H1 (cell line): Measurements from ENCODE around the gene RNASE7. TPM values are rescaled to one million over a fixed set of nuclear protein-coding genes. Genes with fewer than 3 reads are reported as not detected.

Experiments
- CTCF ChIA-PET: fragments of 300-600 bp; sonication (Branson Sonifier 250); formaldehyde crosslinking; loops from one replicate; lab custom pipeline; 2021; ENCODE audit not compliant: partially characterized antibody; lab: Charles Lee
- POLR2A ChIA-PET: fragments of 300-600 bp; sonication (Branson Sonifier 250); formaldehyde crosslinking; loops from one replicate; lab custom pipeline; 2021; ENCODE audit warnings: inconsistent platforms; ENCODE audit not compliant: partially characterized antibody; lab: Charles Lee
- DNase-seq, 2 experiments: peaks; one replicate each; pipeline versions ENCODE4 v3.0.0 to v3.0.0-alpha.2; 2010 to 2022; ENCODE audit warnings: low spot score in 2 of 2, low read depth in 1 of 2, mixed read lengths in 1 of 2
- FAIRE-seq: peaks from 2 replicates; lab custom pipeline; 2011; peaks lifted over from hg19 to GRCh38; lab: Jason Lieb, UNC
- H2AFZ ChIP-seq: 2 replicates; pipeline ENCODE4 v1.8.1; 2012; ENCODE audit warnings: low read length, inconsistent platforms
- H2AK5ac ChIP-seq: 2 replicates; pipeline ENCODE4 v1.6.1; 2013; ENCODE audit warnings: low read depth, low read length
- H2BK120ac ChIP-seq: replicated peaks from 2 replicates; pipeline ENCODE3; 2013; ENCODE audit warnings: low read depth, low read length, inconsistent platforms
- H2BK12ac ChIP-seq: 2 replicates; pipeline ENCODE4 v1.6.1; 2013; ENCODE audit warnings: low read depth, low read length
- H2BK15ac ChIP-seq: 2 replicates; pipeline ENCODE4 v1.6.1; 2013; ENCODE audit warnings: low read length
- H2BK20ac ChIP-seq: 2 replicates; pipeline ENCODE4 v1.6.1; 2013; ENCODE audit warnings: low read length
- H2BK5ac ChIP-seq: 2 replicates; pipeline ENCODE4 v1.6.1; 2013; ENCODE audit warnings: low read depth, low read length
- H3K14ac ChIP-seq: 2 replicates; pipeline ENCODE4 v1.6.1; 2013; ENCODE audit warnings: inconsistent platforms; ENCODE audit not compliant: insufficient read length
- H3K18ac ChIP-seq: 2 replicates; pipeline ENCODE4 v1.6.1; 2013; ENCODE audit warnings: low read length; ENCODE audit errors: extremely low read depth
- H3K23ac ChIP-seq: 2 replicates; pipeline ENCODE4 v1.6.1; 2013; ENCODE audit warnings: inconsistent platforms; ENCODE audit not compliant: insufficient read length
- H3K23me2 ChIP-seq: 2 replicates; pipeline ENCODE4 v1.6.1; 2013; ENCODE audit warnings: low read depth, low read length
- H3K27ac ChIP-seq: 2 replicates; pipeline ENCODE4 v1.6.1; 2011; ENCODE audit warnings: low read depth, low read length, inconsistent platforms
- H3K27me3 ChIP-seq, 4 experiments: replicated peaks in 1 of 4; 1 replicate in 1 of 4; 2 replicates in 3 of 4; pipeline versions ENCODE4 v1.6.1 to v1.8.1; 2011 to 2013; ENCODE audit warnings: low read length in 3 of 4, mild to moderate bottlenecking in 3 of 4, inconsistent platforms in 2 of 4, mixed read lengths in 2 of 4, moderate library complexity in 1 of 4; ENCODE audit not compliant: control insufficient read depth in 3 of 4, insufficient read depth in 3 of 4; ENCODE audit errors: extremely low read depth in 1 of 4
- H3K36me3 ChIP-seq, 4 experiments: 2 replicates each; pipeline versions ENCODE4 v1.6.1 to v1.8.1; 2011 to 2013; ENCODE audit warnings: mild to moderate bottlenecking in 4 of 4, low read length in 3 of 4, moderate library complexity in 2 of 4, control low read depth in 1 of 4, inconsistent platforms in 1 of 4; ENCODE audit not compliant: insufficient read depth in 4 of 4, control insufficient read depth in 2 of 4
- H3K4ac ChIP-seq: replicated peaks from 2 replicates; pipeline ENCODE3; 2013; ENCODE audit warnings: low read length, low read depth, mixed read lengths, inconsistent platforms; ENCODE audit not compliant: insufficient read length
- H3K4me1 ChIP-seq, 4 experiments: replicated peaks in 1 of 4; 1 replicate in 1 of 4; 2 replicates in 3 of 4; pipeline versions ENCODE4 v1.6.1 to v1.8.1; 2011 to 2013; ENCODE audit warnings: low read length in 3 of 4, inconsistent platforms in 2 of 4, mixed read lengths in 1 of 4; ENCODE audit not compliant: insufficient read depth in 4 of 4, control insufficient read depth in 3 of 4
- H3K4me2 ChIP-seq, 2 experiments: 2 replicates each; pipeline versions ENCODE4 v1.6.1 to v1.8.1; 2011 to 2013; ENCODE audit warnings: low read depth in 2 of 2, low read length in 2 of 2, control low read depth in 1 of 2, inconsistent platforms in 1 of 2, mild to moderate bottlenecking in 1 of 2; ENCODE audit not compliant: insufficient read depth in 1 of 2
- H3K4me3 ChIP-seq, 4 experiments: fragments of 200-600, 300-600 bp in 1 of 4; sonication (generic), shearing (Covaris generic), sonication (Bioruptor Twin) in 1 of 4; 2 replicates each; pipeline versions ENCODE4 v1.5.1 to v1.8.1; 2011 to 2016; ENCODE audit warnings: low read length in 4 of 4, low read depth in 3 of 4, control low read depth in 2 of 4, inconsistent platforms in 2 of 4, mild to moderate bottlenecking in 2 of 4, mixed read lengths in 1 of 4, moderate library complexity in 1 of 4; ENCODE audit not compliant: insufficient read depth in 2 of 4; ENCODE audit errors: extremely low read depth in 1 of 4
- H3K56ac ChIP-seq: replicated peaks from 2 replicates; pipeline ENCODE3; 2013; ENCODE audit warnings: low read depth, mild to moderate bottlenecking, mixed read lengths, low read length, inconsistent platforms; ENCODE audit not compliant: insufficient read length
- H3K79me1 ChIP-seq: 2 replicates; pipeline ENCODE4 v1.6.1; 2013; ENCODE audit warnings: low read depth, low read length, control low read depth
- H3K79me2 ChIP-seq, 2 experiments: 2 replicates each; pipeline versions ENCODE4 v1.6.1 to v1.8.1; 2012 to 2013; ENCODE audit warnings: low read length in 2 of 2, mild to moderate bottlenecking in 2 of 2, inconsistent platforms in 1 of 2; ENCODE audit not compliant: insufficient read depth in 2 of 2, control insufficient read depth in 1 of 2
- H3K9ac ChIP-seq, 4 experiments: replicated peaks in 1 of 4; 1 replicate in 1 of 4; 2 replicates in 3 of 4; pipeline versions ENCODE4 v1.6.1 to v1.8.1; 2011 to 2013; ENCODE audit warnings: low read depth in 3 of 4, low read length in 3 of 4, control low read depth in 2 of 4, mild to moderate bottlenecking in 2 of 4, moderate library complexity in 2 of 4, inconsistent platforms in 1 of 4; ENCODE audit errors: extremely low read depth in 1 of 4
- H3K9me3 ChIP-seq, 2 experiments: 2 replicates each; pipeline versions ENCODE4 v1.6.1 to v1.8.1; 2012 to 2013; ENCODE audit warnings: mild to moderate bottlenecking in 2 of 2, moderate library complexity in 2 of 2, control low read depth in 1 of 2, inconsistent platforms in 1 of 2, low read depth in 1 of 2, low read length in 1 of 2, mixed read lengths in 1 of 2; ENCODE audit not compliant: insufficient read depth in 2 of 2
- H4K20me1 ChIP-seq, 2 experiments: replicated peaks in 1 of 2; 2 replicates each; pipeline versions ENCODE3 to v1.8.1; 2011 to 2013; ENCODE audit warnings: inconsistent platforms in 2 of 2, low read length in 2 of 2, mild to moderate bottlenecking in 1 of 2; ENCODE audit not compliant: insufficient read depth in 2 of 2, control insufficient read depth in 1 of 2
- H4K5ac ChIP-seq: 2 replicates; pipeline ENCODE4 v1.6.1; 2013; ENCODE audit warnings: low read length, low read depth, mixed read lengths, inconsistent platforms; ENCODE audit not compliant: insufficient read length
- H4K8ac ChIP-seq: 2 replicates; pipeline ENCODE4 v1.8.0; 2013; ENCODE audit warnings: mild to moderate bottlenecking, moderate library complexity, low read length, inconsistent platforms; ENCODE audit not compliant: insufficient read depth; ENCODE audit errors: extremely low read depth
- H4K91ac ChIP-seq: replicated peaks from 2 replicates; pipeline ENCODE3; 2013; ENCODE audit warnings: low read length, mixed read lengths, inconsistent platforms; ENCODE audit not compliant: insufficient read length
- CBX5 ChIP-seq: fragments of 300-800, 300-1000 bp; sonication (generic); IDR thresholded peaks from 2 replicates; pipeline ENCODE4 v1.7.1; 2016; ENCODE audit warnings: antibody characterized with exemption, low read length, low read depth
- JUND ChIP-seq: IDR thresholded peaks from 2 replicates; pipeline ENCODE4 v1.6.1; 2011; ENCODE audit warnings: mild to moderate bottlenecking, improper control_type of control experiment, low read length
- SAP30 ChIP-seq: fragments of 300-600 bp; sonication (generic); IDR thresholded peaks from 2 replicates; pipeline ENCODE4 v1.7.1; 2012; ENCODE audit warnings: low read length, moderate library complexity, mild to moderate bottlenecking, inconsistent platforms; ENCODE audit not compliant: insufficient read depth, insufficient replicate concordance
- WGBS, 2 experiments: shearing (Covaris generic) in 1 of 2; methylation state at CpG; one replicate each; pipeline versions ENCODE4 v1.1.6 to v1.1.7; 2013 to 2015; ENCODE audit warnings: low lambda C conversion rate in 2 of 2, mixed read lengths in 2 of 2, inconsistent platforms in 1 of 2, low coverage in 1 of 2, missing lambda C conversion rate in 1 of 2; ENCODE audit not compliant: insufficient replicate concordance in 2 of 2, insufficient coverage in 1 of 2, insufficient read length in 1 of 2; ENCODE audit errors: extremely low coverage in 1 of 2, missing lambda C conversion rate in 1 of 2; 5-methylcytosine and 5-hydroxymethylcytosine counted together
- polyA plus RNA-seq, 7 experiments: library from polyadenylated mRNA; depleted of rRNA in 3 of 7; stranded (reverse) in 5 of 7; unstranded in 2 of 7; fragments of >200 nt in 5 of 7; fragments of 200-250 nt in 2 of 7; gene quantifications; 1 replicate in 5 of 7; 2 replicates in 1 of 7; 4 replicates in 1 of 7; pipeline versions ENCODE4 v1.2.1 to v1.2.3, GENCODE V29; 2011 to 2013; ENCODE audit warnings: missing spikeins in 2 of 7, mixed read lengths in 2 of 7
- total RNA-seq: library from RNA; stranded (reverse); fragmentation: NEBNext Ultra II Directional; extraction: Animal tissue kit (Norgen Biotek cat#: 25700); gene quantifications from 2 replicates; pipeline ENCODE4 v1.2.1, GENCODE V29; 2021

RNASE7 gene
- total and polyA plus RNA-seq, 2 of the 8 experiments (the other 6 are each of a cell fraction or from before 2014, with no cell fraction given), result not detected

- Histone ChIP-seq H3K27me3 (peaks cover 2 to 24% (median 20%) of the 10 kb centered on the region in 4 experiments; a peak in 6 of 7 replicates), H3K23ac (no peak overlapping the region), H3K23me2 (peaks cover 13% of the 10 kb centered on the region), H3K4ac (no peak overlapping the region), H3K9me3 (no peaks in the 10 kb centered on the region), H2BK15ac (no peak overlapping the region), H3K79me2 (no peaks in the 10 kb centered on the region), H3K79me1 (no peaks in the 10 kb centered on the region), H3K27ac (no peak overlapping the region), H4K20me1 (no peaks in the 10 kb centered on the region), H3K4me2 (no peak overlapping the region), H2AFZ (no peak overlapping the region), H2BK20ac (no peak overlapping the region), H2AK5ac (no peak overlapping the region), H3K36me3 (peaks cover 0 to 5% (median under 1%) of the 10 kb centered on the region in 4 experiments; a peak in 3 of 8 replicates), H3K4me3 (no peak overlapping the region), H4K91ac (no peak overlapping the region), H3K14ac (no peak overlapping the region), H2BK120ac (no peak overlapping the region), H4K5ac (no peak overlapping the region), H3K9ac (no peak overlapping the region), H3K18ac (no peak overlapping the region), H3K4me1 (peaks cover 0 to 10% (median 7%) of the 10 kb centered on the region in 4 experiments; a peak in 4 of 7 replicates), H4K8ac (no peak overlapping the region), H2BK5ac (no peak overlapping the region), H3K56ac (no peak overlapping the region), H2BK12ac (no peak overlapping the region)
- ChIA-PET POLR2A (interaction anchor here (0.9 to 1.2 kb wide), 3 partner anchors 49 to 82 kb away, joined by 3 to 4 read pairs (median 3); partner anchors contain the start of gene ARHGEF40), CTCF (interaction anchor here (0.9 to 16.1 kb wide), 11 partner anchors 12 to 83 kb away, joined by 3 to 371 read pairs (median 5); partner anchors contain the start of genes ARHGEF40 and RNASE7)
- DNase-seq (no peak), FAIRE-seq (no peak)
- TF ChIP-seq CBX5 (no peak), JUND (no peak), SAP30 (no peak)
- WGBS, 2 experiments, result 91% methylated on average over 5 of the region's 5 CpGs; no CpG with 5 or more reads in 1 of the 2 experiments
Measured at GRCh38 chr14:21020977-21021545, 21.1 kb upstream of the RNASE7 start.
